NK-92 (cell line): Measurements from ENCODE around the gene IL36B.

Source experiments
- DNase-seq: peaks from one replicate; lab custom pipeline; 2025; ENCODE audit not compliant: unreplicated experiment; lab: John Stamatoyannopoulos, UW

Gene IL36B

DNA sequence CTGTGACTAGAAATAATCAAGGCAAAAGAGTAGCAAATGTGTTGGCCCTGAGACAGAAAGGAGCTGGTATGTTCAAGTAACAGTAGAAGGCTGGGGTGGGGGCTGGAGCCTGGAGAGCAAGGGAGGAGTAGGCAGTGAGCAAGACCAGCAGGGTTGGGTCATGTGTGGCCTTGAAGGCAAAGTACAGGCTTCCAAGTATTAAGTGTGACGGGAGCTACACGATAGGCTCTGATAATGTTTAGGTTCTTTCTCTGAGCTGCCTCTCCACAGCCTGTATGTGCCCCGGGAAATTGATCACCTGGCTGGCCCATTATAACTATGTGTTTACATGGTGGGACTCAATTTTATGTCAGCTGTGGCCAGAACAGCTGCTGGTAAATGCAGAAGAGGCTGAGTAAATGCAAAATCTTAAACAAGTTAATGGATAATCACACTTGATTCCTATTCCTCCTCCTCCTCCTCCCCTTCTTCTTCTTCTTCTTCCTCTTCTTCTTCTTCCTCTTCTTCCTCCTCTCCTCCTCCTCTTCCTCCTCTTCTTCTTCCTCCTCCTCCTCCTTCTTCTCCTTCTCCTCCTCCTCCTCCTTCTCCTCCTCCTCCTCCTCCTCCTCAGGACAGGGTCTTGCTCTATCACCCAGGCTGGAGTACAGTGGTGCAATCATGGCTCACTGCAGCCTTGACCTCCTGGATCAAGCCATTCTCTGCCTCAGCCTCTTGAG, 24.4 kb upstream of the IL36B start:
- DNase-seq, result no peak

DNA sequence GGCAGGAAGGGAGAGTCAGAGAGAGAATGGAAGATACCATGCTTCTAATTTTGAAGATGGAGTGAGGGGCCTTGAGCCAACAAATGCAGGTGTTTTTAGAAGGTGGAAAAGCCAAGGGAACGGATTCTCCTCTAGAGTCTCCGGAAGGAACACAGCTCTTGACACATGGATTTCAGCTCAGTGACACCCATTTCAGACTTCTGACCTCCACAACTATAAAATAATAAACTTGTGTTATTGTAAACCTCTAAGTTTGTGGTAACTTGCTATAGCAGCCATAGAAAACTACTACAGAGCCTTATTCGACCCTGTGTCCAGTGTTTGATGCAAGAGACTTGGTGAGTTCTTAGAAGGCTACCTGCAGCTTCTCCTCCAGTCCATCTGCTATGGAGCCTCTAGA, 22.9 kb upstream of the IL36B start:
- no peak for DNase-seq

DNA sequence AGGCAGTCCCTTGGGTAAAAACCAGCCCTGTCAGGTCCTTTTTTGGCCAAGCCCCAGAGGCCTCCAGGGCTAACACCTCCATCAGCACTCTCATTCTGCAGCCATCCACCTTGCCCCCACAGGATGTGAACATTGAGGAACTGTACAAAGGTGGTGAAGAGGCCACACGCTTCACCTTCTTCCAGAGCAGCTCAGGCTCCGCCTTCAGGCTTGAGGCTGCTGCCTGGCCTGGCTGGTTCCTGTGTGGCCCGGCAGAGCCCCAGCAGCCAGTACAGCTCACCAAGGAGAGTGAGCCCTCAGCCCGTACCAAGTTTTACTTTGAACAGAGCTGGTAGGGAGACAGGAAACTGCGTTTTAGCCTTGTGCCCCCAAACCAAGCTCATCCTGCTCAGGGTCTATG, 22.4 kb upstream of the IL36B start:
- DNase-seq, result no peak

DNA sequence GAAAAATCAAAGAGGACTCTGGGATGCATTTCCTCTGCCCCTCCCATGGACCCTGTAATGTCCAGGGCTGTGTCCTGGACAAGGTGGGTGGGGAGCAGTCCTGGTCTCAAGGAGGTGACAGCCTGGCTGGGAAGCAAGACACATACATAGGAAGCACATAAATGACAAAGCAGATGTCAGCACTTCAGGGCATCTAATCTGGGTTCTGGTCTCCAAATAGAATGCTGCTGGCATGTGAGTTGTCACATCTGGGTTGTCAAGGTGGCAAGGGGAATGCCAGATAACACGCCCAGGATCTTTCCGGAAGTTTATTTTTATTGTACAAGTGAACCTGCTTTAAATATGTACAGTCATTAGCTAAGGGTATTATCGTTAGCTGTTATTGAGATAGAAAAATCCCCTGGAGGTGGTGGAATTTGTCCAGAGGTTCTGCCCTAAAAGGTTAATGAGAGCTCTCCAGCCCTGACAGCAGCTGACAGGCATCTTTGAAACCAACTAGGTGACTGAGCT, 20.7 kb upstream of the IL36B start:
- DNase-seq, result no peak

DNA sequence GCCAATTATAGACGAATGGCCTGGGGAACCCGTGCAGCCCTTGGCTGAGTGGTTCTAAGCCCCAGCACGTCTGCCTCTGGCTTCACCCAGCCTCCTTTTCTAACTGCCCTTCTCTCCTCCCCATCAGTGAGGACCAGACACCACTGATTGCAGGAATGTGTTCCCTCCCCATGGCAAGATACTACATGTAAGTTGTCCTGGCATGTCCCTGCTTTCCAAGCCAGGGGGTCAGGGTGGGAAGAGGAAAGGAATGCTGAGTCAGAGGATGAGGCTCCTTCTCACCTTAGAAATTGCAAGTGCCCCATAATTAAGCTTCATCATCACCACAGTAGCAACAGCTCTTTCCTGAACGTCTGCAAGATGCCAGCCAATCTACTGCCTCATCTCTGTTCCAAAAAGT, 19.9 kb upstream of the IL36B start:
- no peak for DNase-seq

DNA sequence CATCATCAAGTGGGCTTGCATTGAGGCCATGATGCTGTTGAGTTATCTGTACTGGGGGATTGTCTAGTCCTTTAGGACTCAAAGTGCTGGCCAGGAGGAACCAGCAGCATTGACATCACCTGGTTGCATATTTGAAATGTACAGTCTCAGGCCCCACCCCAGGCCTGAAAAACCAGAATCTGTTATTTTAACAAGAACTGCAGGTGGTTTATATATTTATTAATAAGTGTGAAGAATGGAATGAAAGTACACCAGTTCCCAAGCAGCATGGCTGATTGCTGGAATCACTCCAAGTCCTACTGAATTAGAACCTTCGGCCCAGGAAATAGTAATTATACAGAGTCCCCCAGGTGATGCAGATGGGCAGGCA, 17.9 kb upstream of the IL36B start:
- no peak for DNase-seq

DNA sequence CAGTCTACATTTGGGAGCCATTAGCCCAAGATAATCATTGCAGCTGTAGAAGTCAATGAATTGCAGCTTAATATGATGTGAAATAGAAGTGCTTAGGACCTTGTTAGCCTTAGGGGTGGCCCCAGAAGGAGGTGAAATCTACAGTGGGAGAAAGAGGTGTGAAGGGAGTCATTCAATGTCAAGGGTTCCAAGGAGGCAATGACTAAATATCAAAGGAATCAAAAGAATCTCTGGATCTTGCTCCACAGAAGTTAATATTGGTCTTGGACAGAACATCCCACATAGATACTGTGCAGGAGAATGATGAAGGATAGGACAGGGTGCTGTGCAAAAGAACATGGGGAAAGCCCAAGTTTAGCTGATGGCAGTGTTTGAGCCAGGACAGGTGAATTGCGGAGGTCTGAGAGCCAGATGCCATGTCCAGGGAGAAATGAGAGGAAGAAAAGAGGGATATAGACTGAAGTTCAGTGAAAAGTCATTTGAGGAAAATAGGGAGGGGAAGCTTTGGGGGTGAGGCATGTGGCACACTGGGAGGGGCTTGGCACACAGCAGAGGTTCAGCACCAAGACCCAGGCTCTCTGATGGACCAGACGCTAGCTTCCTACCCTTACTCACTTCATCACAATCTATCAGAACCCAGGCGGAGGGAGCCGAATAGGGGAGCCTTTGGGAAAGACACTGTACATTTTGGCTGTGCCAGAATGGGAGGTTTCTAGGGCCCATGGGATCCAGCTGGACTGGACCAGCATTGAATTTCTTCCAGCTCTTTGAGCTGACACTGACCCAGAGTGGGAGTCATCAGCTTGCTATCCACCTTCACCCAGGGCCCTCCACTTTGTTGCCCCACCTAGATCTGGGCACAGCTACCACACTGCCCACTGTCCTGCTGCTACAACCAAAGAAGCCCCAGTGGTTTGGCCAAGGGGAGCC, 17.3 kb upstream of the IL36B start:
- DNase-seq, result no peak

DNA sequence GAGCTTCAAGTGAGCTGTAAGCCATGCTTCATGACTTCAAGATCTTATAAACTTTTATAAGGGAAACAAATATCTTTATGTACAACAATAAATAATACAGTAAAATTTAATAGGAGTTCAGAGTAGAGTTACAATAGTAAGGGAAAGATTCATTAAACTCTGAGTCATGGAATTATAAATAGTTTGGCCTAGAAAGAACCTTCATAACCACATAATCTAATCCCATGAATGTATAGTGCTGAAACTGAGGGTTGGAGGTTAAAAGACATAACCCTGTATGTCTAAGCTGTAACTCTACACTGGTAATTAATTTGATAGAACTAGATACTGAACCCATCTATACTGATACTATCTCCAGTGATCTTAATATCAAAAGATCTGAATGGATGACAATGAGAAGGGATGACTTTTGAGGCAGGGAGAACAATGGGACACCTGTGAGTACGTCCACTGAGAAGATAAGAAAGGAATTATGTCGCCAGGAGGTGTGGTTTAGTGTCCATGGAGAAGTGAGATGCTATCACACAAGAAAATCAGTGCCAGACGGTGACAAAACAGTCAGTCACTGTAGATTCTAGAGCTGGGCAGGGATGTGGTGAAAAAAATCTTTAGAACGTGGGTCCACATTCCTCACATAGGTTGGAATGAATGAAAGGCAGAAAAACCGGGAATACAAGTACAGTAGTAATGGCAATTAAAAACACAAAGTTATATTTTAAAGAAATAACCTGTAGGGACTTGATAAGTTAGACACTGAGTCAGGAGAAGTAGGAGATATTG, 16.2 kb upstream of the IL36B start:
- no peak for DNase-seq

DNA sequence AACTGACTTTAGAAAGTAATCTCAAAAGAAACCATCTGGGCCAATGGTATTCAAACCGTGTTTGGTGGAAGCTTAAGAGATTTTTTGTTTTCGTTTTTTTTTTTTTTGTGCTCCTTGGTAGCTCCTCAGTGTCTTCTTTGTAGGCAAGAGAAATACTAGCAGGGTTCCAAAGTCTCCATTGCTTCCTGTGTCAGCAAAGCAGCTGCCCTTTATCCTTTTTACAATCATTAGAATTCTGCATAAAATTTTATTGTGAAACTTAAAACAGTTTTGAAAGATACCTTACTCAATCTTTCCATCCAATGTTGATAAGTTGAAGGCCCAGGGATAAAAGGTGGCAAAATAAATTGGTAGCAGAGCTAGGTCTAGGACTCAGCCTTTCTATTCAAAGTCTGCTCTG, 15.6 kb upstream of the IL36B start:
- no peak for DNase-seq

DNA sequence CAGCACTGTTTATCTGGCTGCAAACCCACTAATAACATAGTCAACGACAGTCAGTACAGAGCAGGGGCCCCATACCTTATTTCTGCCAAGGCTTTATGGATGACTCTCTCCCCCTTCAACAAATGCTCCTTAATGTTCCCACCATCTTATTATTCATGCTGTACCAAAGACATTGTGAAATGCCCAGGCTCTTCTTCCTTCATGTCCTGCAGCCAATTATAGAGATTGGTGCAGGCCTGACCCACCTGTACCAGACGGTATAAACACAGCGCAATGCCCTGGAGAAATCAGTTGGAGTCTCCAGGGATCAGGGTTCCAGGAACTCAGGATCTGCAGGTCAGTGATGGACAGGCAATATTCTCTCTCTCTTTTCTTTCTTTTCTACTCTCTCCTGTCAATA, 15.0 kb upstream of the IL36B start, which contains the start of gene IL1F10:
Gene IL1F10, plus strand, starts transcription at position 290 of the 400 bp plus-strand sequence. CDS start 4,769 bp downstream, outside the sequence.
- DNase-seq, result no peak

DNA sequence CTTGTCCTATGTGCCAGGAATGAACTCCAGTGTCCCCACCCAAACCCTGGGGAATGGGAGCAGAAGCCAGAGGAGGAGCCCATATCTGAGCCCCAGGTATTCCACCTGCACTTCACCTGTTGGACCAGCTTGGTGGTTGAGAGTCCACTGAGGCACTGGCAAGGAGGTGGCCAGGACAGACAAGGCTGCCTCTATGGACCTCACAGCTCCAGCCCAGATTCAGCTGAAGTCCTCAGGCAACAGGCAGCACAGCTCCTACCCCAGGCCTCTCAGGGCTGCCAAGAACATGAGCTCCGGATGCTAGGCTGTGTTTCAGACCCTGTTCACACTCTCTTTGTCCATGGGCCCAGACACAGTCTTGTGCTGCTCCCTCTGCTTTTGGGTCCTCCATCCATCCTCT, 12.2 kb upstream of the IL36B start:
- DNase-seq, result no peak

DNA sequence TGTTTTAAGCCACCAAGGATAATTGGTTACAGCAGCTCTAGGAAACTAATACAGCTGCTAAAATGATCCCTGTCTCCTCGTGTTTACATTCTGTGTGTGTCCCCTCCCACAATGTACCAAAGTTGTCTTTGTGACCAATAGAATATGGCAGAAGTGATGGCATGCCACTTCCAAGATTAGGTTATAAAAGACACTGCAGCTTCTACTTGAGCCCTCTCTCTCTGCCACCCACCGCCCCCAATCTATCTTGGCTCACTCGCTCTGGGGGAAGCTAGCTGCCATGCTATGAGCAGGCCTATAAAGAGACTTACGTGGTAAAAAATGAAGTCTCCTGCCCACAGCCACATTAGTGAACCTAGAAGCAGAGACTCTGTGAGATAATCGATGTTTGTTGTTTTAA, 11.6 kb upstream of the IL36B start:
- DNase-seq, result no peak

DNA sequence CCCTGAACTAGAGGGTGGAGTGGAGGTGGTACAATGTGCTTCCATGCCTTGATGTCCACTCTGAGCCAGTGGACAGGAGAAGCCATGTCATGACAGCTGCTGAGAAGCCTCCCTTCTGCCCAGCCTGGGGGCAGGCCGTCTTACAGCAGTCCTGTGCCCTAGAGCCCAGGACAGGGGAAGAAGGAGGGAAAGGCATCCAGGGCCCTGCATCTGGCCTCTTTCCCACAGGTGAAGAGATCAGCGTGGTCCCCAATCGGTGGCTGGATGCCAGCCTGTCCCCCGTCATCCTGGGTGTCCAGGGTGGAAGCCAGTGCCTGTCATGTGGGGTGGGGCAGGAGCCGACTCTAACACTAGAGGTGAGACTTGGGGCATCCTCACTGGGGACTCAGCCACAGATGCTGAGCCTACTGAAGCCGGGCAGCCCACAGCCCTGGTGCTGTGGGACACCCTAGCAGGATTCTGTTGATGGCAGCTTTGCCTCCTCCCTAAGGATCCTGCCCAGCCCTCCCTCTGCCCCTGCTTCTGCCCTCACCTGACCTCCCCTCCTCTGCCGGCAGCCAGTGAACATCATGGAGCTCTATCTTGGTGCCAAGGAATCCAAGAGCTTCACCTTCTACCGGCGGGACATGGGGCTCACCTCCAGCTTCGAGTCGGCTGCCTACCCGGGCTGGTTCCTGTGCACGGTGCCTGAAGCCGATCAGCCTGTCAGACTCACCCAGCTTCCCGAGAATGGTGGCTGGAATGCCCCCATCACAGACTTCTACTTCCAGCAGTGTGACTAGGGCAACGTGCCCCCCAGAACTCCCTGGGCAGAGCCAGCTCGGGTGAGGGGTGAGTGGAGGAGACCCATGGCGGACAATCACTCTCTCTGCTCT, 9.5 kb upstream of the IL36B start:
- no peak for DNase-seq

DNA sequence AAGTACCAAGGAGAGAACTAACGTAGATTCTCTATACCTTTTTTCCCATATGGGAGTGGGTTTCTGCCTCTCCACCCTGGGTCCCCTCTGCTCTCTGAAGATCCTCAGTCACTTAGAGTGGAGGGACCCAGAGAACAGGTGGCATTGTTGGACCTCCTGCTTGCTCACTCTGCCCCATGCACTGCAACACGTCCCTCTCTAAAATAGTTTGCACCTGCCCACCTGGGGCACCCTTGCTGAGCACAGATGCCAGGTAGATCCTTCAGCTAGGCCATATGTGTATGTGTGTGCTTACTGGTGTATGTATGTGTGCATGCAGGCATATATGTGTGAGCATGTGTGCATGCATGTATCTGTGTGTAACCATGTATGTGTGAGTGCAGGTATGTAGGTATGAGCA, 8.6 kb upstream of the IL36B start:
- DNase-seq, result no peak

DNA sequence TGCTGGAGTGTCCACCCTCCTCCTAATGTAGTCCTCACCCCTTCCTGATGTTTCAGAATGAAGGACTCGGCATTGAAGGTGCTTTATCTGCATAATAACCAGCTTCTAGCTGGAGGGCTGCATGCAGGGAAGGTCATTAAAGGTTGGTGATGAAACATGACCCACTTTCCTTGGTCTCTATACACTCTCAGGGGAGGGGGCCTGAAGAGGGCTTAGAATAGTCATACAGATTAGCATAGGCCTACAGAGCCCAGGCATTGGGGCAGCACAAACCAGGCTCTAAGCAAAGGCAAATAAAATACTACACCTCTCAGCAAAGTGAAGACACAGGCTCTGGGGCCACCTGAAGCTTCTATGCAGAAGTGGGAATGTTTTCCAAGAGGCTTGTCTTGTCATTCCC, 8.1 kb upstream of the IL36B start:
- DNase-seq, result no peak

DNA sequence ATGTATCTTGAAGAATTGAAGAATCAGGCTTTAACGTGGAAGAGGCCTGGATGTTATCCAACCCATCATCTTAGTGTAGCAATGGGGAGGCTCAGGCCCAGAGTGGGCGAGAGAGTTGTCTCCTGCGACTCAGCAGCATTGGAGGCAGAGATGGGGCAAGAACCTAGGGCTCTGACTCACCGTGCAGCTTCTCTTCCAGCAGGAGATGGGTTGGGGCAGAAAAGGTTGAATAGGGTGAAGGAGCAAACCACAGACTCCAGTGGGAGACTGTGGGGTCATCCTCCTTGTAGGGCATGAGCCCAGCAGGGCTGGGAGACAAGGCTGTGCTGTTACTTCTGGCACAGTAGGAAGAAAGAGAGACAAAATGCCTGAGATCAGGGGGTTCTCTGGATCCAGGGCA, 7.7 kb upstream of the IL36B start:
- DNase-seq, result no peak

DNA sequence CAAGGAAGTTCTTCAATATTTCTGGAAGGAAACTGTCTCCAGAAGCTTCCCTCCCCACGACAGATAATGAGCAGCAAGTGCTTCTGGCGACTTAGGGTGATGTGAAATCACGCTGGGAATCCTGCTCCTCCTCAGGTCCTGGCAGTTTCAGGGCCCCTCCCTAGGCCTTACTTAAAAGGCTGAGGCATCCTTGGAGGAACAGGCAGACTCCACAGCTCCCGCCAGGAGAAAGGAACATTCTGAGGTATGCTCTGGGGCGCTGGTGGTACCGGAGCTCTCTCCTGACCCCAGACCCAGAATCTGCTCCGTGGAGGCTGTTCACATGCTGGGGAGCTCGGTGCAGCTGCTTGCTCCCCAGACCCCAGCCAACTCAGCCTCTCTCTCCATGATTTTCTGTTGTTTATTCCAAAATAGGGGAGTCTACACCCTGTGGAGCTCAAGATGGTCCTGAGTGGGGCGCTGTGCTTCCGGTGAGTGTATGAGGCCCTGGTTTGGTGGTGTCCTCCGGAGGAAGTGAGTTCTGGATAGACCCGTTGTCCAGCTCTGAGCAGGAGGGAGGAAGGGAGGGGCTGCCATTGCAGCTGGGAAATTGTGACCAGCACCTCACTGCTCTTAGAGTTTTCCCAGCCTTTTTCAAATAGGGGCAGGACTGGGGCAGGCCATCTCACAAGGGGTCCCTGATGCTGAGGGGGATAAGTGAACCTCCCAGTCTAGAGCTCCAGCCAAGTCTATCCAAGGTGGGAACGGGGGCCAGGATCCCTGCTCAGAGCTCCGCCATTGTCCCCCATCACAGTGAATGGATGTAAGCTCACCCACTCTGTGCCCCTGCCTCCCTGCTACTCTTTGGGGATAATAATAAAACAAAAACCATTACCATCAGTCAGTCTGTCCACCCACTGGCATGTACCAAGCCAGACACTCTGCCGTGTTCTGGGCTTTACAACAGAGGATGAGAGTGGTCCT, 6.6 kb upstream of the IL36B start, which contains the start of gene IL36RN:
Gene IL36RN, plus strand, starts transcription at position 201 of the 963 bp plus-strand sequence. Its CDS starts 241 bp downstream, at position 442.
- DNase-seq, result no peak

DNA sequence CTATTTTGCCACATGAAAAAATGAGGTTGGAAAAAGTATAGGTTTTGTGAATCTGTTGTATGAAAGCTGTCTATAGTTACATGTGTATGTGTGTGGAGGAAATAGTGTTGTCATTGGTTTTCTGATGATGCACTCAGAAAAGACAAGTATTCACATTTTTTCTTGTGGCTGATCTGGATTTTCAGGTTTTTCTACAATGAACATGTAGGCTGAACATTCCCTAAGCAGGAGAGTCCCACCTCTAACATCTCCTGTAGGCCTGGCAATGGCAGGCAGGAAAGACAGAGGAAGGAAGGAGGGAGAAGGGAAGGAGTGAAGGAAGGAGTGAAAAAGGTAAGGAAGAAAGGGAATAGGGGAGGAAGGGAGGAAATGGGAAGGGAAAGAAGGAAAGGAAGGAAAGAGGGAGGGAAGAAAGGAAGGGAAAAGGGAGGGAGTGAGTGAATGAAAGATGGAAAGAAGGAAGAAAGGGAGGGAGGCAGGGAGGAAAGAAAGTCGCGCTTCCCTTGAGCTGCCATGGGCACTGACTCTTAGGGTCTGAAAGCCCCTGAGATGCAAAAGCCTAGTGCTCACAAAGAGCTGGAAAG, 5.8 kb upstream of the IL36B start:
- no peak for DNase-seq

DNA sequence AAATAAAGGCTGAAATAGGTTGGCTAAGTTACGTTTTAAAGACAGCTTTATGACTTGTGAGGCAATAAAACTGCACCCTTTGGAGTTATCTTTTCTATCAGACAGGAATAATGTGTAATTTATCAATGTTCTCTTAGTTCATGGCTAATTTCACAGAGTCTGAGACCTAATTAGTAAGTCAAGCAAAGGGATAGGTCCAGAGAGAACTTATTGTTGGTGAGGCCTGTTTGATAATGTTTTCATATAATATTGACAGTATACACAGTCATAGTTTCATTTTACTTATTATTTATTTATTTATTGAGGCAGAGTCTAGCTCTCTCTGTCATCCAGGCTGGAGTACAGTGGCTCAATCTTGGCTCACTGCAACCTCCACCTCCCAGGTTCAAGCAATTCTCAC, 4.5 kb upstream of the IL36B start:
- DNase-seq, result no peak
